H54 (cell line): ENCODE results near the gene PRDM12.

ENCODE experiments used
- DNase-seq: peaks from one replicate; pipeline ENCODE4 v3.0.0; 2011; ENCODE audit warnings: low spot score, mixed read lengths; ENCODE audit not compliant: insufficient read length
- FAIRE-seq: peaks from 3 replicates; lab custom pipeline; 2011; peaks lifted over from hg19 to GRCh38; lab: Jason Lieb, UNC
- POLR2A ChIP-seq: IDR thresholded peaks from 2 replicates; pipeline ENCODE4 v1.6.1; 2011; ENCODE audit warnings: low read depth, mild to moderate bottlenecking, low read length

Gene PRDM12

GRCh38 chr9:130728721-130729120 lies 64.3 kb downstream of the PRDM12 start:
- DNase-seq: no peak
- no peak for FAIRE-seq
- no peak for TF ChIP-seq POLR2A

- FAIRE-seq (no peak), DNase-seq (no peak)
- no peak for TF ChIP-seq POLR2A
These were observed 64.8 kb downstream of the PRDM12 start for GRCh38 chr9:130729145-130729544.

- FAIRE-seq (no peak), DNase-seq (no peak)
- TF ChIP-seq POLR2A: no peak
These were observed 67.0 kb downstream of the PRDM12 start for GRCh38 chr9:130731355-130731754.

- DNase-seq: no peak
- TF ChIP-seq POLR2A: no peak
- no peak for FAIRE-seq
These were observed 67.7 kb downstream of the PRDM12 start for GRCh38 chr9:130732136-130732535.
